ENCODE results near the gene EAF2.
"Not testable (repeated sequence)": the region's sequence is repeated elsewhere in the genome, so short reads cannot be mapped to it uniquely, and the experiment has no call there.

Gene EAF2

DNA sequence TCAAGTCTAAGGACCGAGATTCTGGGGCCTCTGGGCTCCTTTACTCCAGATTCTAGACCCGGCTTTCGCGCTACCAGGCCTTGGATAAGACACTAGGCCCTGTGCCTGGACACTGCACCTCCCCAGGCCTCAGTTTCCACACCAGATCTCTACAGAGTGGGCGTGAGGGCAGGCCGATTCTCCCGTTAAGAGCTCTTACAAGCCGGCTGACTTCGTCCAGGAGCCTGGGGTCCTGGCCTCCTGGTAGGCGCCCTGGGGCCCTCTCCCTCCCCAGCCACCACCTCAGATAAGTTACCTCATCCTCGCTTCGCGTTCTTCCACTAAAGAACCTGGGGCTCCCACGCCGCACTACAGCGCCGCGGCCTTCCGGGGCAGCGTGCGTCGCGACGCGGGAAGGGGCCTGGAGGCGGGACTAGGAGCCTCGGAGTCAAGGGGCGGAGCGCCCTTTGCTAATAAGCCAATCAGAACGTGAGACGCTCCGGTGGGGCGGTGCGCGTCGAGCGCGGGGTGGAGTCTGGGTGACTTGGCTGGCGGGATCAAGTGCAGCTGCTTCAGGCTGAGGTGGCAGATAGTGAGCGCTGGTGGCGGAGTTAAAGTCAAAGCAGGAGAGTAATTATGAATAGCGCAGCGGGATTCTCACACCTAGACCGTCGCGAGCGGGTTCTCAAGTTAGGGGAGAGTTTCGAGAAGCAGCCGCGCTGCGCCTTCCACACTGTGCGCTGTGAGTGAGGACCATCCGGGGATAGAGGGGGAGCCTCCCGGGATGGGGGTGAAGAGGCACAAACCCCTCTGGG lies at the start of gene EAF2, which contains the start of gene IQCB1:
Gene EAF2, plus strand, starts transcription at position 539 of the 794 bp plus-strand sequence. Its CDS starts 77 bp downstream, at position 616.
Gene IQCB1, minus strand, starts transcription at position 390 of the 794 bp plus-strand sequence. CDS start 6,100 bp downstream, outside the sequence.
- peak; percentile 96 for DNase-seq

DNA sequence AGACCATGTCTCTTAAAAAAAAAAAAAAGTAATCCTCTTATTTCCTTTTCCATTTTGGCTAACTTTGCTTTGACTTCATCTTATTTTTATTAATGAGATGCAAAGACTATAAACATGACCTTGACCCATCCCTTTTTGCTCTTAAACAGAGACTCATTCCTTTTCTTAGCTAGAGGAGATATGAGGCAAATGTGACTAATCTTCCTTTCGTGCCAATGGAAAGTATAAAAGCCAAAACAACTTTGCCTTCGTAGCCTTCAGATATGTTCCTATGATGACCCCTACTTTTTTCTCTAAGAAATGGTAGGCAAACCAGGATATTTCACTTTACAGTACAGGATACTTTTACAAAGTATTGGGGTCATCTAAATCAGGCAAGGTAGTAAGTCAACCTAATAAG lies 48.5 kb upstream of the EAF2 start:
- DNase-seq = no peak

DNA sequence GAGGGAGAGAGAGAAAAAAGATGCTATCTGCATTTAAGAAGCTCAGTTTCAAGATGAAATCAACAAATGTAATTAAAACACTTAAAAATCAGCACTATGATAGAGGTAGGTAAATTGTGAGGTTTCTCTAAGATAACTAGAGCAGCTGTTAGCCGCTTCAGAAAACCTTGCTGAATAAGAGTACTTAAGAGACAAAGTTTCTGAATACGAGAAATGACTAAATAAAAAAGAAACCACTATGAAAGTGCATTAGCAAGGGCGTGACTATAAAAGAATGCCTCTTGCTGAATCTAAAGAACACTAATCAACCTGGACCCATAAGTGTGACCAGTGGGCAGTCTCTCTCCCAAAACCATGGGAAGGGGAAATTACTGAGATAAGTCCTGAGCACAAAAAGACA lies 41.9 kb upstream of the EAF2 start:
- DNase-seq = no peak

DNA sequence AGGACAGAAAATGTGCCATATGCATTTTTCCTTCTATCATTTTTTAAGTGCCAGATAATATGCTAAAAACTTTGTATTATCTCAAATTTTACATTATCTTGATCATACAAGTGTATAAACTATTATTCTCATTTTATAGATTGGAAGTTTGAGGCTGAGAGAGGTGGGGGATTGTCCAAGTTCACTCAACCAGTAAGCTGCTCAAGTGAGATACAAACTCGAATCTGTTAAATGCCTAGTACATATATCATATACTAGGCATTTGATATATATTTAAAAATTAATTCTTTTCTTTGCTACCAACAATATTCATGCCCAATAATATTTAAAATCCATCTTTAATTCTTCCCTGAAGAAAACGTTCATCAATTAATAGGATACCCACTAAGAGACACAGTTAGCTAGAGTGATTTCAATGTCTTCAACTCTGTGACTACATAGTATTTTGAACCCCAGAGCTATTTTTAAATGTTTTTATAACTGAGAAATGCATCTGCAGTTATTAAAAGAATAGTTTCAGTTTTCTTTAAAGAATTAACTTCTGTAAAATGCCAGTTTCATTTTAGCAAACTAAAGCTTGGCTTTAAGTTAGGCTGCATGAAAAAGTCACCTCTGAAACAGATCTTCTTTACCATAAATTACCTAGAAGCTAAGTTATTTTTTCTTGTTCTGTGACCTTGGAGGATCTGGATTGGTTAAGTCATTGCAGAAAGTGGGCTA lies 40.6 kb upstream of the EAF2 start:
- no peak for DNase-seq

DNA sequence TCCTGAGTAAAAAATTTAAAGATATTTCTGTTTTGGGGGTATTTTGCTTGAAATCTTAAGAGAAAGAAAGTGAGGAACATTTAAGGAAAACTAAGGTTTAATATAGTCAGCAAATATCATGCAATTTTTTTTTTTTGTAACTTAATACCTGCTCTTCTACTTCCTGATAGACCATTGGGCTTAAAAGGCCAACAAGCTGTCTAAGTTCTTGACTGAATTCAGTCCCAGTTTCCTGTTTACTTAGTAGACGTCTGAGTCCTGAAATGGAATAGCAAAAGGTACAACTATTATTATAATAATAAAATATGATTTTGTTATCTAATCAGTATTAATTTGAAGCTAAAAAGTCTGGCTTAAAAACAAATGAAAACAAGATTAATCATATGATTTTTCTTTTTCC lies 38.0 kb upstream of the EAF2 start:
- DNase-seq = no peak

DNA sequence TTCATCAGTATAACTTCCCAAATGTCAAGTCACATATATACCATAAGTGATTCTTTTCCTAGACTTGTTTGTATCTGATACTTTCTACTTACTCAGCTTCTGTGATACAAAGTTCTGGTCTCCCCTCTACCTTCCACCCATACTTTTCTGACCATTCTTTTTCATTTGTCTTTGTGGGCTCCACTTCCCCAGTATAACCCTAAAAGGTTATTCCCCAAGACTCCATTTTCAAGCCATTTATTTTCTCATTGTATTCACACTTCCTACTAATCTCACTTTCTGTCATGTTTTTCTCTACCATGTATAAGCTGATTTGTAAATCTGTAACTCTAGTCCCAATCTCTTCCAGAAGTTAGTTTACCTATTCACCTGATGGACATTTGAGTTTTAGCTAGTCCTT lies 34.1 kb upstream of the EAF2 start:
- no peak for DNase-seq

DNA sequence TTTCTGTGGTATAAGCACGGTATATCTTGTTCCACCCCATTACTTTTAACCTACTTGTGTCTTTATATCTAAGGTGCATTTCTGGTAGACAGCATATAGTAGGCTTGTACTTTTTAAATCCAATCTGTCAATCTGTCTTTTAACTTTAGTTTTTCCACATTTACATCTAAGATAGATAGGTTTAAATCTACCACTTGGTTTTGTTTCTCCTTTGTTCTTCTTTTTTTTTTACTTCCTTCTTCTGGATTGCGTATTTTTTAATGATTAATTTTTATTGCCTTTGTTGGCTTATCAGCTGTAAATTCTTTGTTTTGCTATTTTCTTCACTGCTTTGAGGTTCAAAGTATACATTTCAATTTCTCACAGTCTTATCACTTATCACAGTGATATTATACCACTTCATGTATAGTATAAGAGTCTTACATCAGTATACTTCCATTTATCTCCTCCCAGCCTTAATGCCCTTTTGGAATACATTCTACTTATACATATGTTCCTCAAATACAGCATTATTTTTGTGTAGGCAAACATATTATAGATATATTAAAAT lies 31.2 kb upstream of the EAF2 start:
- no peak for DNase-seq

DNA sequence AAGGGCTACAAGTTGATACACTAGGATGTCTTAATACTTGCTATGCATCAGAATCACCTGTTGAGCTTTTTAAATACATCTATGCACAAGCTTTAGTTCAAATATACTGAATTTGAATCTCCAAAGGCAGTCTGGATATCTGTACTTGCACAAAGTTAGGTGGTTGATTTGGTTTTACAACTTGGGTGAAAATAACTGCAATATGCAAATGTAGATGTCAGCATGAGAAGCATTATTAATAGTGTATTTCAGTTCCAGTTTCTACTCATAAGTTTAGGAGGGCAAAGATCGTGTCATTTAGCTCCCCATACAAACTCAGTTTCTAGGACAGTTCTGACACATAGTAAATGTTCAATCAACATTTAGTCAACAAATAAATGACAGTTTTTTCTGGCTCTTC lies 25.8 kb upstream of the EAF2 start:
- DNase-seq = no peak

DNA sequence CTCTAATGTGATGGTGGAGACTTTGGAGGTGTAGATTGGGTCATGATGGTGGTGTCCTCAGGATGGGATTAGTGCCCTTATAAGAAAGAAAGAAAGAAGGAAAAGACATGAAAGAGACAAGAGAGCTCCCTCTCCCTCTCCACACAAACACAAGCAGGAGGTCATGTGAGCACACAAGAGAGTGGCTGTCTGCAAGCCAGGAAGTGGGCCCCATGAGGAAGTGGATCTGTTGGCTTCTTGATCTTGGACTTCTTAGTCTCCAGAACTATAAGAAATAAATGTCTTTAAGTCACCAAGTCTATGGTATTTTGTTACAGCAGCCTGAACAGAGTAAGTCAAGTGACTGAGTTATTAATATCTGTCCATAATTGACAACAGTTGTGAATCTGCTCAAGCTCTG lies 17.3 kb upstream of the EAF2 start:
- DNase-seq = no peak

DNA sequence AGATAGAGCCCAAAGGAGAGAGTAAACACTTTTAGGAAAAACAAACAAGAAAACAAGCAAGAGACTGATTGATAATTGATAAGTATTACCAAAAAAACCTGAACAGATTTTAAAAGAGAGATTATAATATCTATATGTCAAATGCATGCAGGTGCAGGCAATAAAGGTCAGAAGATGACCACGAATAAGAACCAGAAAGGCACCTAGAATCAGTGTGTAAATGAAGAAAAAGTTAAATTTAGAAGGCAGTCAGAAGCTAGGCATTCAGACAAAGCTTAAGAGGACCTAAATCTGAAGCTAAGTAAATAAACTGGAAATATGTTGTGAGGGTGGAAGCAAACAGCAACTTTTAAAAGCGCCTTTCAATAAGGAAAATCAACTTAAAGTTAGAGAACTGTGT lies 16.4 kb upstream of the EAF2 start:
- no peak for DNase-seq

DNA sequence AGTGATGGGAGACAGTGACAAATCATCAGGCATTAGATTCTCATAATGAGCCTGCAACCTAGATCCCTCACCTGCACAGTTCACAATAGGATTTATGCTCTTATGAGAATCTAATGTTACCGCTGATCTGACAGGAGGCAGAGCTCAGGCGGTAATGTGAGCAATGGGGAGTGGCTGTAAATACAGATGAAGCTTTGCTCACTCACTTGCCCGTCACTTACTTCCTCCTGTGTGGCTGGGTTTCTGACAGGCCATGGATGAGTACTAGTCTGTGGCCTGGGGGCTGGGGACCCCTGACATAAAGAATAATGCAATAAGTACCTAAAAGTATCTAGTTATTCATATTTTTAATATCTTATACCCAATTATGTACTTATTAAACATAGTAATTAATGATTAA lies 15.8 kb upstream of the EAF2 start:
- DNase-seq = no peak

DNA sequence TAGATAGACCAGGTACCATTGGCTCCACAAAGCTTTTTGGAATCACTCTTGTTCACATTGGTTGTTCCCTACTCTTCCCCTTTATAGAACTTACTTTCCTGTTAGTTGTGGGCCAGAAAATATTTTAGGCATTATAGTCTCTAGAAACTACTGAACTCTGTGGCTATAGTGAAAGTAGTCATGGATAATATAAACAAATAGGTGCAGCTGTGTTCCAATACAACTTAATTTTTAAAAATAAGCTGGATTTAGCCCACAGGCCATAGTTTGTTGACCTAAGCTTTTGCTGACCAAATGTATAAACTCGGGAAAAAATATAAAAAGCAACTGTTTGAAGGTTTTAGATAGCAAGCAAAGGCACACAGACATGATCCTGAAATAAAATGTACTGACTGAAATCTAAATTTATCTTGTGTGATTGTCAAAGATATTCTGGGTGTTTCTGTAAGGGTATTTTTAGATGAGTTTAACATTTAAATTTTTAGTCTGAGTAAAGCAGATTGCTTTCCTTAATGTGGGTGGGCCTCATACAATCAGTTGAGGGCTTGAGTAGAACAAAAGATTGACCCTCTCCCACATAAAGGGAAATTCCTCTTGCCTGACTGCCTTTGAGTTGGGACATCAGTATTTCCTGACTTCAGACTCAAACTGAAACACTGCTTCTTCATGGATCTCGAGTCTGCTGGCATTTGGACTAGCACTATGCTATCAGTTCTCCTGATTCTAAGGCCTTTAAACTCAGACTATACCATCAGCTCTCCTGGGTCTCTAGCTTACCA lies 13.4 kb upstream of the EAF2 start:
- no peak for DNase-seq

DNA sequence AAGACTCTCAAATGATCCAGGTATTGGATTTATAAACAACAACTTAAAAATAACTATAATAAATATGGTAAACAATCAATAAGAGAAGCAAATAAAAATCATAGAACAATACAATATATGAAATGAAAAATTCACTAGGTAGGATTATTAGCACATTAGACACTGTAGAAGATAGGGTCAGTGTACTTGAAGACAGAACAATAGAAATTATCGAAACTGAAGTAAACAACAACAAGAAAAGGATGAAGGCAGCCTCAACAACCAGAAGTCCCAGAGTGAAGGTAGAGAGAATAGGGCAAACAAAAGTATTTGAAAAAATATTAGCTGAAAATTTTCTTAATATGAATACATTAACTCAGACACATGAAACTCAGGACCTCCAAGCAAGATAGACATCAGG lies 12.0 kb upstream of the EAF2 start:
- DNase-seq = no peak

DNA sequence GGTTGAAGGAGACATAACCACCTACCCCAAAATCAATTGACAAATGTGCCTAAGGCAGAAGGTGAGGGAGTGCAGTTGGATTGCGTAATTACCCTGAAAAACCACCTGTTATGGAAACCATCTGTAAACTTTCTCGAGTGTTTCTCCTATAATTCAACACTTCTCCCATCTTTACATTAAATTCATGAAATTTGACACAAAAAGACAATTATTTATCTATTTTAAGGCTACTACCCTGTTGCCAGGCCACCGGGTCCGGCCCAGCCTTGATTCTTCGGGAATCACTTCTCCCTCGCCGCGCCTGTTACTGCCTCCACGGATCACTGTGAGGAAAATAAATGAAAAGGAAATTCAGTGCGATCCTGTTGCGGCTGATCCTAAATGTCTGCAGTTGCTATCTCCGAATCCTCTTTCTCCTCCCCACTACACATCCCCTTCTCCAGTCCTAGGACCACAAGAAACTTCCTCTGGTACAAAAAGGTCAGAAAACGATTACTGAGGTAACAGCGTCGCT lies 795 bp upstream of the EAF2 start:
- no peak for DNase-seq

DNA sequence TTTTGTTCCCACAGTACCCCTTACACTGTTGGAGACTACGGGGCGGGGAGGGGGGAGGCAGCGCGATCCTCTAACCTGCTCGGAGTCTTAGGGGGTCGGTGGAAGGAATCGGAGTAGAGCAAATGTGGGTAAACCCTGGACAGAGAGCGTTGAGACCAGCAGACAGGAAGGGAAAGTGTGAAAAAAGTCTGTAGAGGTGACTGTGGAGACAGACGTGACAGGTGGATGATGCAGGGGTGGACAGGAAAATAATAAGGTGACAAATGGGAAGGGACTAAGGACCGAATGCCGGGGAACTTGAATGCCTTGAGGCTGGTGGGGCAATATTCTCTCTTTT lies 424 bp downstream of the EAF2 start:
- DNase-seq = no peak

DNA sequence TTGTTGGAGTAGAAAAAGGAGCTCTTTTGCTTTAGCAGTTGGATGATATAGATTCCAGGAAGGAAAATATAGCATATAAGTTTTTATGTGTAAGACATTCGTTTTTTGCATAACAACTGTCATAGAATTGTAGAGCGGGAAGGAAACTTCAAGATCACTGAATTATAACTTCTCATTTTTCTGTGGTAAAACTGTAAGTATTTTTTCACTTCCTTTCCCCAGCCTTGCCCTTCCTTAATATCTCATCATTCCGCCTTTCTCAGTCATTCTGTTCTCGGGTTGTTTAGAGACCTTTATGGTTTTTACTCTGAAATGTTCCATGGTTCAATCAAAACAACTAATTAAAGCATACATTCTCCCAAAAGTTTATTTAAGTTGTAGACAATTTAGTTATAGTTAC lies 1.1 kb downstream of the EAF2 start:
- no peak for DNase-seq

DNA sequence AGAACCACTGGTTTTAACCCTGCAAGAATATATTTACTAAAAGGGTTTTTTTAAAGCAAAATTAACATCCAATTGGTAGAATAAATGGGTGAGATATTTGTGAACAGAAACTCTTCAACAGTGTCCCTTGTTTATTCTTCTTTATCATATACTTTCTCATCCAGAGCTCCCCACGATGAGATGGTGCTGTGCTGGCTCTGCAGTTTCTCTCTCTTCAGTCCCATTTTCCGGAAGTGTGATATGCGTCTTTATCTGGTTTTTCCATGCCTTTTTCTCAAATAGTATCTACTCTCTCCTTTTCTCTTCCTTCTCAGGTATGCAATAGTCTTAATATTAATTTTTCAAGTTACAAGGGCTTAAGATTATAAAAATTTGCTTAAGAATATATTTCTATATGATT lies 1.5 kb downstream of the EAF2 start:
- no peak for DNase-seq

DNA sequence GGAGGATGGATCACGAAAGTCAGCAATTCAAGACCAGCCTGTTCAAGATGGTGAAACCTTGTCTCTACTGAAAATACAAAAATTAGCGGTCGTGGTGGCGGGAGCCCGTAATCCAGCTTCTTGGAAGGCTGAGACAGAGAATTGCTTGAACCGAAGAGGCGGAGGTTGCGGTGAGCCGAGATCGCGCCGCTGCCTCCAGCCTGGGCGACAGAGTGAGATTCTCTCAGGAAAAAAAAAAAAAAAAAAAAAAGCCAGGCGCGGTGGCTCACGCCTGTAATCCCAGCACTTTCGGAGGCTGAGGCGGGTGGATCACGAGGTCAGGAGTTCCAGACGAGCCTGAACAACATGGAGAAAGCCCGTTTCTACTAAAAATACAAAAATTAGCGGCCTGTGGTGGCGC lies 5.0 kb downstream of the EAF2 start:
- no peak for DNase-seq

DNA sequence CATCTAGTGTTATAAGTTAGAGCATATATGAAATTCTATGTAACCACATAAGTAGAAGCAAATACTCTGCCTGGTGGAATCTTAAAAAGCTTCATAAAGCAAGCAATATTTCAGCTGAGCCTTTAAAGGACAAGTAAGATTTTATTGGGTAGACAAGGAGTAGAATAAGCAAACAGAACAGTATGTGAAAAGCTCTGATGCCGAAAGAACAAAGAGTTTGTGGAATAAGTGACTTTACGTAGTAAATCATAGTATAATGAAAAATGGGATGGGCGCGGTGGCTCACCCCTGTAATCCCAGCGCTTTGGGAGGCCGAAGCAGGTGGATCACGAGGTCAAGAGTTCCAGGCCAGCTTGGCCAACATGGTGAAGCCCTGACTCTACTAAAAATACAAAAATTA lies 9.9 kb downstream of the EAF2 start:
- no peak for DNase-seq

DNA sequence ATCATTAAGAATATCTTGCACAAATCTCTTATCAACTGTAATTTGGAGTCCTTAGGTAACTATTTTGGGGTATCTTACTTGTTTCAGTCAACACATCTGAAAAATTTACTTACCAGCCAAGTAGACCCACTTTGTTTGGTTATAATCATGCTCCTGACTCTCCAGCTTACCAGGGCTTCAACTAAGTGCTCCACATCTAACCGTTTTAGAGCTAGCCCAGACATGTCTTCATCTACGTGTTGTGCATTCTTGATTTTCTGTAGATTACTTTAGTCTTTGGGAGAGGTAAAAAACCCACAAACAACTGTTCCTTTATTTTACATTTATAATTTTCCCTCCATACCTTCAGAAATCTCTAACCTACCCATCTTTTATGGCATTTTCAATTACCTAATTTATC lies 17.2 kb downstream of the EAF2 start:
- no peak for DNase-seq

DNA sequence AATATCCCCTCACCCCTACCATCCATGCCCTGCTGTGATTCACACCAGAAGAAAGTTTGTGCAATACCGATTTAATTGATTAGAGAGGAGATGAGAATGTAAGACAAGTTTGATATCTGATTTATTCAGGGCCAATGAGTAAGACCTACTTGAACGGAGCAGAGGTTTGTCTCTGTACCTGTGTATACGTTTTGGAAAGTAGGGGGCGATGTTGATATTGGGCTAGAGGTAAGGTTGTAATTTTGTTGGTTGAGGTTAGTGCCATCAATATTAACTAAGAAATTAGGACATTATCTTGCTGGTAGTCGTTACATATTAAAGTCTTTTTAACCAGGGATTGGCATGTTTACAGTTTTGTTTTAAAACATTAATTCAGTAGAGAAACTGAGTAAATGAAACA lies 20.5 kb downstream of the EAF2 start:
- no peak for DNase-seq

DNA sequence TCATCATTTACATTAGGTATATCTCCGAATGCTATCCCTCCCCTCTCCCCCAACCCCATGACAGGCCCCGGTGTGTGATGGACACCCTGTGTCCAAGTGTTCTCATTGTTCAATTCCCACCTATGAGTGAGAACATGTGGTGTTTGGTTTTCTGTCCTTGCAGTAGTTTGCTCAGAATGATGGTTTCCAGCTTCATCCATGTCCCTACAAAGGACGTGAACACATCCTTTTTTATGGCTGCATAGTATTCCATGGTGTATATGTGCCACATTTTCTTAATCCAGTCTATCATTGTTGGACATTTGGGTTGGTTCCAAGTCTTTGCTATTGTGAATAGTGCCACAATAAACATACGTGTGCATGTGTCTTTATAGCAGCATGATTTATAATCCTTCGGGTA lies 22.8 kb downstream of the EAF2 start:
- DNase-seq = not testable (repeated sequence)

DNA sequence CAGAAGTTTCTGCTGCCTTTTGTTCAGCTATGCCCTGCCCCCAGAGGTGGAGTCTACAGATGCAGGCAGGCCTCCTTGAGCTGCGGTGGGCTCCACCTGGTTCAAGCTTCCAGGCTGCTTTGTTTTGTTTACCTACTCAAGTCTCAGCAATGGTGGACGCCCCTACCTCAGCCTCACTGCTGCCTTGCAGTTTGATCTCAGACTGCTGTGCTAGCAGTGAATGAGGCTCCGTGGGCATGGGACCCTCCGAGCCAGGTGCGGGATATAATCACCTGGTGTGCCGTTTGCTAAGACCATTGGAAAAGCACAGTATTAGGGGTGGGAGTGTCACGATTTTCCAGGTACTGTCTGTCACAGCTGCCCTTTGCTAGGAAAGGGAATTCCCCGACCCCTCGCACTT lies 28.2 kb downstream of the EAF2 start:
- not testable (repeated sequence) for DNase-seq

Data from NCI-H2081 treated with DMSO at 0.1 percent for 48 hours (cell line).